ENCODE results near the gene PER1.
A peak's percentile ranks its signal among the peaks of the same experiment; 100 is the strongest.

PER1 gene

GRCh38 chr17:8141741-8142140, 10.5 kb downstream of the PER1 start:
- no peak for DNase-seq

- DNase-seq = no peak
These were observed 11.2 kb downstream of the PER1 start for GRCh38 chr17:8141045-8141444.

GRCh38 chr17:8140065-8141029, 11.9 kb downstream of the PER1 start:
- DNase-seq = no peak

- DNase-seq = peak; percentile 45 to 99 (median 91)
These were observed 13.4 kb downstream of the PER1 start for GRCh38 chr17:8138672-8139371.

- DNase-seq = no peak
These were observed 13.9 kb downstream of the PER1 start for GRCh38 chr17:8138374-8138671.

- DNase-seq = no peak
These were observed 14.4 kb downstream of the PER1 start for GRCh38 chr17:8137645-8138373.

- no peak for DNase-seq
These were observed 18.3 kb downstream of the PER1 start for GRCh38 chr17:8133941-8134340.

GRCh38 chr17:8133399-8133798, 18.8 kb downstream of the PER1 start:
- DNase-seq = no peak

GRCh38 chr17:8131844-8132441, 20.3 kb downstream of the PER1 start:
- DNase-seq = no peak

- DNase-seq = no peak
These were observed 23.9 kb downstream of the PER1 start for GRCh38 chr17:8128125-8128784.

- DNase-seq = peak in 15 of 58 donors; percentile 14 to 70 (median 37)
These were observed 25.6 kb downstream of the PER1 start for GRCh38 chr17:8126491-8127066.

GRCh38 chr17:8125947-8126490, 26.2 kb downstream of the PER1 start:
- peak in 5 of 58 donors; percentile 16 to 70 (median 56) for DNase-seq

- peak in 55 of 58 donors; percentile 23 to 88 (median 73) for DNase-seq
These were observed 26.9 kb downstream of the PER1 start for GRCh38 chr17:8125154-8125946.

- peak in 8 of 58 donors; percentile 3 to 39 (median 21) for DNase-seq
These were observed 27.7 kb downstream of the PER1 start for GRCh38 chr17:8124350-8125153.

- no peak for DNase-seq
These were observed 28.4 kb downstream of the PER1 start, which contains the start of gene HES7 for GRCh38 chr17:8123695-8124349. Gene HES7 (minus strand): TSS chr17:8124106. CDS start chr17:8124084, 22 bp downstream.

- peak in 6 of 58 donors; percentile 18 to 39 (median 27) for DNase-seq
These were observed 29.1 kb downstream of the PER1 start for GRCh38 chr17:8122924-8123694.

- peak in 5 of 58 donors; percentile 21 to 31 (median 29) for DNase-seq
These were observed 29.7 kb downstream of the PER1 start for GRCh38 chr17:8122422-8122923.
